Fibroblast of upper back skin (primary cell): Measurements from ENCODE around the gene ARHGAP15.

Experiments
- DNase-seq: peaks from one replicate; pipeline ENCODE4 v3.0.0-alpha.2; 2013

ARHGAP15 gene

GRCh38 chr2:143740431-143740830 lies 611.2 kb downstream of the ARHGAP15 start:
- no peak for DNase-seq

GRCh38 chr2:143741205-143741604 lies 612.0 kb downstream of the ARHGAP15 start:
- DNase-seq, result no peak

GRCh38 chr2:143742581-143742980 lies 613.4 kb downstream of the ARHGAP15 start:
- DNase-seq, result peak; percentile 52

- DNase-seq, result no peak
Observed at GRCh38 chr2:143744114-143744513, 614.9 kb downstream of the ARHGAP15 start.

GRCh38 chr2:143745060-143745459 lies 615.8 kb downstream of the ARHGAP15 start:
- no peak for DNase-seq

- DNase-seq, result peak; percentile 20
Observed at GRCh38 chr2:143754742-143755141, 625.5 kb downstream of the ARHGAP15 start.

- DNase-seq, result no peak
Observed at GRCh38 chr2:143758629-143759330, 629.6 kb downstream of the ARHGAP15 start.

GRCh38 chr2:143759455-143759854 lies 630.2 kb downstream of the ARHGAP15 start:
- no peak for DNase-seq

- no peak for DNase-seq
Observed at GRCh38 chr2:143762176-143762928, 633.1 kb downstream of the ARHGAP15 start.

GRCh38 chr2:143764261-143764660 lies 635.0 kb downstream of the ARHGAP15 start:
- DNase-seq, result no peak

GRCh38 chr2:143764706-143765105 lies 635.5 kb downstream of the ARHGAP15 start:
- no peak for DNase-seq

GRCh38 chr2:143768991-143769390 lies 639.8 kb downstream of the ARHGAP15 start:
- DNase-seq, result no peak

GRCh38 chr2:143771939-143772338 lies 642.7 kb downstream of the ARHGAP15 start:
- no peak for DNase-seq

- DNase-seq, result no peak
Observed at GRCh38 chr2:143776526-143777297, 647.5 kb downstream of the ARHGAP15 start.

- DNase-seq, result peak; percentile 57
Observed at GRCh38 chr2:143779021-143779420, 649.8 kb downstream of the ARHGAP15 start.

GRCh38 chr2:143786026-143786765 lies 657.0 kb downstream of the ARHGAP15 start:
- DNase-seq, result no peak

GRCh38 chr2:143787674-143788073 lies 658.5 kb downstream of the ARHGAP15 start:
- no peak for DNase-seq

- no peak for DNase-seq
Observed at GRCh38 chr2:143792602-143793001, 663.4 kb downstream of the ARHGAP15 start.

- no peak for DNase-seq
Observed at GRCh38 chr2:143793381-143793780, 664.2 kb downstream of the ARHGAP15 start.

- DNase-seq, result no peak
Observed at GRCh38 chr2:143796051-143796450, 666.8 kb downstream of the ARHGAP15 start.

- DNase-seq, result no peak
Observed at GRCh38 chr2:143801561-143801960, 672.3 kb downstream of the ARHGAP15 start.

- DNase-seq, result peak; percentile 64
Observed at GRCh38 chr2:143802242-143802641, 673.0 kb downstream of the ARHGAP15 start.
